Breast epithelium (tissue), 4 donors: ENCODE measurements around the gene NDUFAF3. TPM values are rescaled to one million over a fixed set of nuclear protein-coding genes. Genes with fewer than 3 reads are reported as not detected.

Experiments
- DNase-seq, 2 donors: peaks; one replicate each; pipeline ENCODE4 v3.0.0-alpha.2; 2019; ENCODE audit warnings: low spot score in 2 of 2
- H3K27ac ChIP-seq, 2 donors: fragments of 200-600 bp; sonication (generic) in 1 of 2; one replicate each; pipeline ENCODE4 v1.5.1; 2016 to 2019; ENCODE audit warnings: mild to moderate bottlenecking in 1 of 2
- H3K27me3 ChIP-seq, 2 donors: fragments of 200-600 bp; sonication (generic) in 1 of 2; one replicate each; pipeline versions ENCODE4 v1.5.1 to v1.6.0; 2017 to 2019; ENCODE audit warnings: control low read depth in 1 of 2, mild to moderate bottlenecking in 1 of 2
- H3K36me3 ChIP-seq: fragments of 200-600 bp; one replicate; pipeline ENCODE4 v1.5.1; 2019
- H3K4me1 ChIP-seq, 2 donors: fragments of 200-600 bp; sonication (generic); one replicate each; pipeline ENCODE4 v1.5.1; 2016 to 2019; ENCODE audit warnings: control low read depth in 1 of 2
- H3K4me3 ChIP-seq, 3 donors: fragments of 200-600 bp; sonication (generic); 1 replicate in 2 of 3; 2 replicates in 1 of 3; pipeline ENCODE4 v1.5.1; 2016 to 2019; ENCODE audit warnings: mild to moderate bottlenecking in 3 of 3, moderate library complexity in 2 of 3
- H3K9me3 ChIP-seq, 2 donors: fragments of 200-600 bp; sonication (generic) in 1 of 2; one replicate each; pipeline ENCODE4 v1.5.1; 2016 to 2019; ENCODE audit warnings: control low read depth in 1 of 2
- CTCF ChIP-seq, 3 donors: fragments of 450-650 bp; IDR thresholded peaks; one replicate each; pipeline ENCODE4 v1.5.1; 2016 to 2017; ENCODE audit warnings: antibody characterized with exemption in 3 of 3, mild to moderate bottlenecking in 3 of 3, moderate library complexity in 3 of 3
- POLR2A ChIP-seq: fragments of 450-650 bp; IDR thresholded peaks from one replicate; pipeline ENCODE4 v1.6.1; 2016; ENCODE audit warnings: antibody characterized with exemption, mild to moderate bottlenecking, moderate library complexity
- POLR2AphosphoS5 ChIP-seq, 3 donors: sonication (generic); formaldehyde crosslinking; IDR thresholded peaks; one replicate each; pipeline ENCODE4 v1.6.1; 2017; ENCODE audit warnings: antibody characterized with exemption in 3 of 3
- intact Hi-C: fragments of 100-400 bp; cut with DNase I; formaldehyde crosslinking; loops from one replicate; pipeline ENCODE4 v1.15.1; 2023; ENCODE audit warnings: low total_unique reads
- total RNA-seq, 3 donors: library from RNA; depleted of rRNA; stranded (reverse); fragments of >200 nt; gene quantifications; one replicate each; pipeline ENCODE4 v1.1.0, GENCODE V29; 2016

Gene NDUFAF3
- total RNA-seq, 3 donors from 2014 or later = 151 to 171 (median 164) TPM

GRCh38 chr3:48993834-48994233, 28.1 kb upstream of the NDUFAF3 start:
- no peak for TF ChIP-seq CTCF (IDR thresholded peaks at IDR 0.05)
- TF ChIP-seq POLR2AphosphoS5 (IDR thresholded peaks at IDR 0.05) = no peak
- TF ChIP-seq POLR2A = no peak
- peaks cover 4 to 6% of the 10 kb centered on the region in 2 donors for H3K4me1 ChIP-seq
- intact Hi-C loops = no loop called here
- H3K9me3 ChIP-seq = no peaks in the 10 kb centered on the region
- no peak overlapping the region for H3K4me3 ChIP-seq
- DNase-seq = no peak
- H3K27ac ChIP-seq = no peak overlapping the region
- H3K36me3 ChIP-seq = no peaks in the 10 kb centered on the region
- H3K27me3 ChIP-seq = no peaks in the 10 kb centered on the region

GRCh38 chr3:48996640-48997039, 25.3 kb upstream of the NDUFAF3 start:
- H3K36me3 ChIP-seq = no peaks in the 10 kb centered on the region
- no peaks in the 10 kb centered on the region for H3K4me1 ChIP-seq
- no peak overlapping the region for H3K27ac ChIP-seq
- no peaks in the 10 kb centered on the region for H3K27me3 ChIP-seq
- intact Hi-C loops = no loop called here
- H3K9me3 ChIP-seq = no peaks in the 10 kb centered on the region
- TF ChIP-seq POLR2A (no peak), POLR2AphosphoS5 (IDR thresholded peaks at IDR 0.05) (no peak), CTCF (IDR thresholded peaks at IDR 0.05) (no peak)
- no peak overlapping the region for H3K4me3 ChIP-seq
- DNase-seq = no peak

GRCh38 chr3:48997102-48997635, 24.8 kb upstream of the NDUFAF3 start:
- TF ChIP-seq CTCF (IDR thresholded peaks at IDR 0.05) (no peak), POLR2A (no peak), POLR2AphosphoS5 (IDR thresholded peaks at IDR 0.05) (no peak)

GRCh38 chr3:48997714-48998637, 23.9 kb upstream of the NDUFAF3 start:
- intact Hi-C loops = no loop called here
- Histone ChIP-seq H3K9me3 (no peaks in the 10 kb centered on the region), H3K36me3 (no peaks in the 10 kb centered on the region), H3K4me3 (no peak overlapping the region), H3K27ac (no peak overlapping the region), H3K27me3 (no peaks in the 10 kb centered on the region), H3K4me1 (no peaks in the 10 kb centered on the region)
- TF ChIP-seq CTCF (IDR thresholded peaks at IDR 0.05) = no peak
- TF ChIP-seq POLR2A = no peak
- TF ChIP-seq POLR2AphosphoS5 (IDR thresholded peaks at IDR 0.05) = no peak
- no peak for DNase-seq

More at GRCh38 chr3:48997102-48997635, 24.8 kb upstream of the NDUFAF3 start:
- intact Hi-C loops = no loop called here
- Histone ChIP-seq H3K27me3 (no peaks in the 10 kb centered on the region), H3K4me3 (no peak overlapping the region), H3K9me3 (no peaks in the 10 kb centered on the region), H3K4me1 (no peaks in the 10 kb centered on the region), H3K36me3 (no peaks in the 10 kb centered on the region), H3K27ac (no peak overlapping the region)
- DNase-seq = no peak
